Activated CD8-positive, alpha-beta T cell treated with anti-CD3 and anti-CD28 coated beads for 36 hours (primary cell): ENCODE data around the gene ATMIN. TPM values are rescaled to one million over a fixed set of nuclear protein-coding genes. Genes with fewer than 3 reads are reported as not detected.

Source experiments
- ATAC-seq: fragments of 200-7000 bp; cut with Tn5 transposase; one replicate; pipeline ENCODE4 v1.10.0; 2021; ENCODE audit warnings: mild to moderate bottlenecking, moderate library complexity
- CTCF ChIA-PET: fragments of 350-600 bp; sonication (Branson Sonifier 250); formaldehyde crosslinking; loops from one replicate; lab custom pipeline; 2021; ENCODE audit warnings: antibody characterized with exemption; lab: Charles Lee
- POLR2A ChIA-PET: fragments of 350-600 bp; sonication (Branson Sonifier 250); formaldehyde crosslinking; loops from one replicate; lab custom pipeline; 2021; ENCODE audit warnings: antibody characterized with exemption; lab: Charles Lee
- DNase-seq: peaks from one replicate; pipeline ENCODE4 v3.0.0-alpha.2; 2020
- H3K27ac Mint-ChIP-seq: one replicate; pipeline ENCODE4 v1.8.0; 2021; ENCODE audit warnings: mild to moderate bottlenecking, mixed read lengths
- H3K27me3 Mint-ChIP-seq: one replicate; pipeline ENCODE4 v1.8.0; 2021; ENCODE audit warnings: mixed read lengths
- H3K36me3 Mint-ChIP-seq: one replicate; pipeline ENCODE4 v1.8.0; 2021; ENCODE audit warnings: low read depth, mixed read lengths
- H3K4me1 Mint-ChIP-seq: one replicate; pipeline ENCODE4 v1.8.0; 2021; ENCODE audit warnings: low read depth, mixed read lengths
- H3K4me3 Mint-ChIP-seq: one replicate; pipeline ENCODE4 v1.8.0; 2021; ENCODE audit warnings: mild to moderate bottlenecking, moderate library complexity, mixed read lengths
- H3K9me3 Mint-ChIP-seq: one replicate; pipeline ENCODE4 v1.8.0; 2021; ENCODE audit warnings: mixed read lengths
- intact Hi-C: fragments of 100-400 bp; cut with micrococcal nuclease; formaldehyde crosslinking; loops from one replicate; pipeline ENCODE4 v1.10.0; 2022
- total RNA-seq, 2 experiments: library from RNA; stranded (reverse); gene quantifications; one replicate each; pipeline ENCODE4 v1.2.3, GENCODE V29; 2021
- TF ChIP-seq, protein P1 (sequence below): fragments of 200-600 bp; IDR thresholded peaks from one replicate; pipeline ENCODE4 v1.8.0; 2022; ENCODE audit warnings: antibody characterized with exemption, mild to moderate bottlenecking

Gene ATMIN
- total RNA-seq, 2 experiments from 2014 or later = 17.9 to 19.7 TPM

- ATAC-seq (no peak), DNase-seq (no peak)
- no peak overlapping the region for H3K4me3 Mint-ChIP-seq
- TF ChIP-seq, protein P1, sequence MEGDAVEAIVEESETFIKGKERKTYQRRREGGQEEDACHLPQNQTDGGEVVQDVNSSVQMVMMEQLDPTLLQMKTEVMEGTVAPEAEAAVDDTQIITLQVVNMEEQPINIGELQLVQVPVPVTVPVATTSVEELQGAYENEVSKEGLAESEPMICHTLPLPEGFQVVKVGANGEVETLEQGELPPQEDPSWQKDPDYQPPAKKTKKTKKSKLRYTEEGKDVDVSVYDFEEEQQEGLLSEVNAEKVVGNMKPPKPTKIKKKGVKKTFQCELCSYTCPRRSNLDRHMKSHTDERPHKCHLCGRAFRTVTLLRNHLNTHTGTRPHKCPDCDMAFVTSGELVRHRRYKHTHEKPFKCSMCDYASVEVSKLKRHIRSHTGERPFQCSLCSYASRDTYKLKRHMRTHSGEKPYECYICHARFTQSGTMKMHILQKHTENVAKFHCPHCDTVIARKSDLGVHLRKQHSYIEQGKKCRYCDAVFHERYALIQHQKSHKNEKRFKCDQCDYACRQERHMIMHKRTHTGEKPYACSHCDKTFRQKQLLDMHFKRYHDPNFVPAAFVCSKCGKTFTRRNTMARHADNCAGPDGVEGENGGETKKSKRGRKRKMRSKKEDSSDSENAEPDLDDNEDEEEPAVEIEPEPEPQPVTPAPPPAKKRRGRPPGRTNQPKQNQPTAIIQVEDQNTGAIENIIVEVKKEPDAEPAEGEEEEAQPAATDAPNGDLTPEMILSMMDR = no peak
- POLR2A ChIA-PET = no interaction called here
- no peaks in the 10 kb centered on the region for H3K9me3 Mint-ChIP-seq
- peaks cover 4% of the 10 kb centered on the region for H3K4me1 Mint-ChIP-seq
- intact Hi-C loops = no loop called here
- H3K27me3 Mint-ChIP-seq = no peaks in the 10 kb centered on the region
- CTCF ChIA-PET = interaction anchor here (1.2 to 2.3 kb wide), 2 partner anchors 31 to 39 kb away, joined by 3 to 9 read pairs; partner anchors contain the start of gene ATMIN
- no peaks in the 10 kb centered on the region for H3K36me3 Mint-ChIP-seq
- H3K27ac Mint-ChIP-seq = no peak overlapping the region
Observed at GRCh38 chr16:81067166-81067565, 31.5 kb downstream of the ATMIN start.

- H3K4me3 Mint-ChIP-seq = no peak overlapping the region
- peaks cover 4% of the 10 kb centered on the region for H3K4me1 Mint-ChIP-seq
- no peaks in the 10 kb centered on the region for H3K36me3 Mint-ChIP-seq
- intact Hi-C loops = no loop called here
- peaks cover 2% of the 10 kb centered on the region for H3K27me3 Mint-ChIP-seq
- DNase-seq = no peak
- no peak overlapping the region for H3K27ac Mint-ChIP-seq
- ChIA-PET CTCF (no interaction called here), POLR2A (no interaction called here)
- TF ChIP-seq, protein P1 = no peak
- H3K9me3 Mint-ChIP-seq = no peaks in the 10 kb centered on the region
- ATAC-seq = no peak
Observed at GRCh38 chr16:81069063-81069462, 33.4 kb downstream of the ATMIN start.

GRCh38 chr16:81070979-81071378 lies 35.3 kb downstream of the ATMIN start:
- Mint-ChIP-seq H3K9me3 (no peaks in the 10 kb centered on the region), H3K4me3 (no peak overlapping the region), H3K4me1 (peaks cover 4% of the 10 kb centered on the region), H3K36me3 (no peaks in the 10 kb centered on the region), H3K27me3 (peaks cover 2% of the 10 kb centered on the region), H3K27ac (no peak overlapping the region)
- no peak for DNase-seq
- no peak for ATAC-seq
- CTCF ChIA-PET = interaction anchor here (1.8 to 4.7 kb wide), 2 partner anchors 36 to 653 kb away, joined by 5 to 26 read pairs; partner anchors contain the start of gene ATMIN
- TF ChIP-seq, protein P1 = no peak
- POLR2A ChIA-PET = no interaction called here
- intact Hi-C loops = no loop called here

- no peak for ATAC-seq
- ChIA-PET CTCF (interaction anchor here (1.8 to 4.7 kb wide), 2 partner anchors 37 to 652 kb away, joined by 5 to 26 read pairs; partner anchors contain the start of gene ATMIN), POLR2A (no interaction called here)
- H3K36me3 Mint-ChIP-seq = no peaks in the 10 kb centered on the region
- peaks cover 2% of the 10 kb centered on the region for H3K27me3 Mint-ChIP-seq
- intact Hi-C loops = no loop called here
- H3K9me3 Mint-ChIP-seq = no peaks in the 10 kb centered on the region
- no peak overlapping the region for H3K27ac Mint-ChIP-seq
- H3K4me1 Mint-ChIP-seq = peaks cover 1% of the 10 kb centered on the region
- no peak overlapping the region for H3K4me3 Mint-ChIP-seq
- TF ChIP-seq, protein P1 = no peak
- no peak for DNase-seq
Observed at GRCh38 chr16:81071805-81072204, 36.2 kb downstream of the ATMIN start.

GRCh38 chr16:81073560-81074330 lies 38.1 kb downstream of the ATMIN start:
- H3K27ac Mint-ChIP-seq = no peak overlapping the region
- TF ChIP-seq, protein P1 = no peak
- DNase-seq (no peak), ATAC-seq (no peak)
- ChIA-PET POLR2A (interaction anchor here (0.8 kb wide), 1 partner anchor 38 kb away, joined by 3 read pairs; the partner anchor contains the start of gene ATMIN), CTCF (interaction anchor here (0.8 to 4.7 kb wide), 4 partner anchors 36 to 150 kb away, joined by 3 to 26 read pairs (median 4); partner anchors contain the start of gene ATMIN)
- H3K9me3 Mint-ChIP-seq = no peaks in the 10 kb centered on the region
- H3K4me1 Mint-ChIP-seq = peaks cover 3% of the 10 kb centered on the region
- H3K36me3 Mint-ChIP-seq = no peaks in the 10 kb centered on the region
- intact Hi-C loops = no loop called here
- peaks cover 2% of the 10 kb centered on the region for H3K27me3 Mint-ChIP-seq
- no peak overlapping the region for H3K4me3 Mint-ChIP-seq
